MM.1S (cell line): ENCODE data around the gene DOCK10.

Experiments
- EZH2 ChIP-seq: fragments of 300-600 bp; sonication (generic); optimal IDR thresholded peaks from 2 replicates; pipeline ENCODE3; 2017; ENCODE audit warnings: low read depth, mild to moderate bottlenecking, antibody characterized with exemption, low read length, mixed read lengths
- EZH2phosphoT487 ChIP-seq: fragments of 300-600 bp; sonication (generic); IDR thresholded peaks from 2 replicates; pipeline ENCODE4 v1.6.1; 2018; ENCODE audit warnings: antibody characterized with exemption, low read length
- TF ChIP-seq, protein P1 (sequence below): fragments of 300-600 bp; sonication (generic); IDR thresholded peaks from 2 replicates; pipeline ENCODE4 v1.5.1; 2016; ENCODE audit warnings: antibody characterized with exemption, low read length, mixed read lengths

DNA sequence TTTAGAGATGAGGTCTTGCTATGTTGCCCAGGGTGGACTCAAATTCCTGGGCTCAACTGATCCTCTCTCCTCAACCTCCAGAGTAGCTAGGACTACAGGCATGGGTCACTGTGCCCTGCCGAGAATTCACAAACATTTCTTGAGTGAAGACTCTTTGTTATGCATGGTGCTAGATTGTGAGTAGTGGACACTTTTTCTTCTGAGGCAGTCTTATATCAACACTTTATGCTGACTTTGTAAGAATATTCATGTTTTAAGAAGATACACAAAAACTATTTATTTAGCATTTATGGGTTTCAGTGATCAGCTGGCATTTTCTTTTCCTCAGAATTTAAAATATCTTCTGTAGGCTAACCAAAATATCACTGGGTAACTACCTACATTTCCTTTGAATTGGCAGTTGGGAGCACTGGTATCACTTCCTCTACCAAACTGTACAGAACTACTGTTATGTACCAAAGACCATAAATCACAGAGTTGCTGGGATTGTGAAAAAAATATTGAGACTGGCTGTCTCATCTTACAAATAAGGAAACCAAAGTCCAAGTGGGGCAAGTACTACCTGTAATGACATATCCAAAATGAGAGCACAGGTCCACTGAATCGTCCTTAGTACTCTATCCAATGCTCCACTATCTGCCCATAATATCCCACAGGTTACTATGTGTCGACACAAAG, 34.0 kb downstream of the DOCK10 start:
- TF ChIP-seq, protein P1, sequence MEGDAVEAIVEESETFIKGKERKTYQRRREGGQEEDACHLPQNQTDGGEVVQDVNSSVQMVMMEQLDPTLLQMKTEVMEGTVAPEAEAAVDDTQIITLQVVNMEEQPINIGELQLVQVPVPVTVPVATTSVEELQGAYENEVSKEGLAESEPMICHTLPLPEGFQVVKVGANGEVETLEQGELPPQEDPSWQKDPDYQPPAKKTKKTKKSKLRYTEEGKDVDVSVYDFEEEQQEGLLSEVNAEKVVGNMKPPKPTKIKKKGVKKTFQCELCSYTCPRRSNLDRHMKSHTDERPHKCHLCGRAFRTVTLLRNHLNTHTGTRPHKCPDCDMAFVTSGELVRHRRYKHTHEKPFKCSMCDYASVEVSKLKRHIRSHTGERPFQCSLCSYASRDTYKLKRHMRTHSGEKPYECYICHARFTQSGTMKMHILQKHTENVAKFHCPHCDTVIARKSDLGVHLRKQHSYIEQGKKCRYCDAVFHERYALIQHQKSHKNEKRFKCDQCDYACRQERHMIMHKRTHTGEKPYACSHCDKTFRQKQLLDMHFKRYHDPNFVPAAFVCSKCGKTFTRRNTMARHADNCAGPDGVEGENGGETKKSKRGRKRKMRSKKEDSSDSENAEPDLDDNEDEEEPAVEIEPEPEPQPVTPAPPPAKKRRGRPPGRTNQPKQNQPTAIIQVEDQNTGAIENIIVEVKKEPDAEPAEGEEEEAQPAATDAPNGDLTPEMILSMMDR = no peak
- no peak for TF ChIP-seq EZH2
- TF ChIP-seq EZH2phosphoT487 = no peak
